ENCODE data around the gene NLGN4X.

NLGN4X gene

GRCh38 chrX:6149060-6149872 is 79.4 kb downstream of the NLGN4X start:
- no peak for DNase-seq

- DNase-seq = no peak
Observed at GRCh38 chrX:6134255-6134654, 94.4 kb downstream of the NLGN4X start.

GRCh38 chrX:6132970-6133369 is 95.7 kb downstream of the NLGN4X start:
- no peak for DNase-seq

GRCh38 chrX:6131287-6131686 is 97.4 kb downstream of the NLGN4X start:
- no peak for DNase-seq

- no peak for DNase-seq
Observed at GRCh38 chrX:6129195-6129594, 99.5 kb downstream of the NLGN4X start.

- no peak for DNase-seq
Observed at GRCh38 chrX:6120329-6120728, 108.3 kb downstream of the NLGN4X start.

GRCh38 chrX:6095469-6095868 is 133.2 kb downstream of the NLGN4X start:
- DNase-seq = no peak

GRCh38 chrX:6074532-6074931 is 154.1 kb downstream of the NLGN4X start:
- no peak for DNase-seq

GRCh38 chrX:6071731-6072130 is 156.9 kb downstream of the NLGN4X start:
- DNase-seq = no peak

- no peak for DNase-seq
Observed at GRCh38 chrX:6067600-6067999, 161.1 kb downstream of the NLGN4X start.

GRCh38 chrX:6053141-6053540 is 175.5 kb downstream of the NLGN4X start:
- DNase-seq = no peak

- DNase-seq = no peak
Observed at GRCh38 chrX:6052111-6052745, 176.4 kb downstream of the NLGN4X start.

- DNase-seq = no peak
Observed at GRCh38 chrX:6049132-6049531, 179.5 kb downstream of the NLGN4X start.

GRCh38 chrX:6041630-6042029 is 187.0 kb downstream of the NLGN4X start:
- DNase-seq = no peak

GRCh38 chrX:6029014-6029413 is 199.7 kb downstream of the NLGN4X start:
- no peak for DNase-seq

- no peak for DNase-seq
Observed at GRCh38 chrX:6026980-6027379, 201.7 kb downstream of the NLGN4X start.

- no peak for DNase-seq
Observed at GRCh38 chrX:6026429-6026828, 202.2 kb downstream of the NLGN4X start.

- no peak for DNase-seq
Observed at GRCh38 chrX:6024204-6024603, 204.5 kb downstream of the NLGN4X start.

- DNase-seq = no peak
Observed at GRCh38 chrX:6021316-6022091, 207.2 kb downstream of the NLGN4X start.

- DNase-seq = no peak
Observed at GRCh38 chrX:6019076-6019475, 209.6 kb downstream of the NLGN4X start.

GRCh38 chrX:6015423-6015822 is 213.2 kb downstream of the NLGN4X start:
- no peak for DNase-seq

GRCh38 chrX:6012357-6012756 is 216.3 kb downstream of the NLGN4X start:
- DNase-seq = no peak

GRCh38 chrX:6005856-6006255 is 222.8 kb downstream of the NLGN4X start:
- DNase-seq = no peak

- no peak for DNase-seq
Observed at GRCh38 chrX:6004529-6004928, 224.1 kb downstream of the NLGN4X start.
